ENCODE measurements around the gene PRKCD. TPM values are rescaled to one million over a fixed set of nuclear protein-coding genes. Genes with fewer than 3 reads are reported as not detected.
A peak's percentile ranks its signal among the peaks of the same experiment; 100 is the strongest.

PRKCD gene
- total RNA-seq, 4 donors from 2014 or later = 27.2 to 35.8 (median 31.4) TPM

- 73 to 80% methylated on average over 9 of the region's 9 CpGs for WGBS, 2 donors
- intact Hi-C loops (cut with DNase I; ENCODE audit: low total_unique reads) = no loop called here
- DNase-seq (ENCODE audit: low spot score in 2 of 2) = no peak
- TF ChIP-seq, protein P1, sequence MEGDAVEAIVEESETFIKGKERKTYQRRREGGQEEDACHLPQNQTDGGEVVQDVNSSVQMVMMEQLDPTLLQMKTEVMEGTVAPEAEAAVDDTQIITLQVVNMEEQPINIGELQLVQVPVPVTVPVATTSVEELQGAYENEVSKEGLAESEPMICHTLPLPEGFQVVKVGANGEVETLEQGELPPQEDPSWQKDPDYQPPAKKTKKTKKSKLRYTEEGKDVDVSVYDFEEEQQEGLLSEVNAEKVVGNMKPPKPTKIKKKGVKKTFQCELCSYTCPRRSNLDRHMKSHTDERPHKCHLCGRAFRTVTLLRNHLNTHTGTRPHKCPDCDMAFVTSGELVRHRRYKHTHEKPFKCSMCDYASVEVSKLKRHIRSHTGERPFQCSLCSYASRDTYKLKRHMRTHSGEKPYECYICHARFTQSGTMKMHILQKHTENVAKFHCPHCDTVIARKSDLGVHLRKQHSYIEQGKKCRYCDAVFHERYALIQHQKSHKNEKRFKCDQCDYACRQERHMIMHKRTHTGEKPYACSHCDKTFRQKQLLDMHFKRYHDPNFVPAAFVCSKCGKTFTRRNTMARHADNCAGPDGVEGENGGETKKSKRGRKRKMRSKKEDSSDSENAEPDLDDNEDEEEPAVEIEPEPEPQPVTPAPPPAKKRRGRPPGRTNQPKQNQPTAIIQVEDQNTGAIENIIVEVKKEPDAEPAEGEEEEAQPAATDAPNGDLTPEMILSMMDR (IDR thresholded peaks at IDR 0.05) = no peak
- no peak for TF ChIP-seq POLR2A (IDR thresholded peaks at IDR 0.05)
- no peak overlapping the region for H3K4me3 ChIP-seq (ENCODE audit: low read depth, poor library complexity, severe bottlenecking)
Measured at GRCh38 chr3:53159156-53160060, 1.6 kb upstream of the PRKCD start.

DNA sequence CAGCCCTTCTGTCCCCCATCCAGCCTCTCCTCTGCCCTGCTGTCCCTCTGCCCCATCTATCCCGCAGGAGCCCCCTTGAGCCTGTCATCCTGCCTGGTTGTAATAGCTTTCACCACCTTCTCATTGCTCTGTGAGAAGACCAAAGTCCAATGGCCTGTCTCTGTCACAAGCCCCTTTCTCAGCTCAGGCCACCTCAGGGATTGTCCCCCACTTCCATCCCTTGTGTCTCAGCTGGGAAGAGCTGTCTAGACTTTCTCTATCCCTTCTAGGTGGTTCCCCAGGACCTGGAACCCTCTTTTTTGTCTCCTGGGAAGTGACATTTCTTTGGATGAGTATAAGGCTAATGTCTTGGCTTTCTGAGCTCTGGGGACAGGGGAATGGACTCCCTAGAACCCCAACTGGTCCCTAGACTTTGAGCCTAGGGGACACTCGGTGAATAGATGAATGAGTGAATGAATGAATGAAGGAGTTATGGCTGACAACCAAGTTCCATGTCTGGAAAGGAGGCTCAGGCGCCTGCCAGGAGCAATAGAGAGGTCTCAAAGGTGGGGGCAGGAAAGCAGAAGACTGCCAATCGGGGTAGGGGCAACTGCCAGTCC lies 849 bp upstream of the PRKCD start:
- TF ChIP-seq, protein P1 (IDR thresholded peaks at IDR 0.05) = no peak
- no peak for TF ChIP-seq POLR2A (IDR thresholded peaks at IDR 0.05)
- H3K4me3 ChIP-seq (ENCODE audit: low read depth, poor library complexity, severe bottlenecking) = no peak overlapping the region
- 36 to 38% methylated on average over 4 of the region's 4 CpGs for WGBS, 2 donors
- no peak for DNase-seq (ENCODE audit: low spot score in 2 of 2)
- intact Hi-C loops (cut with DNase I; ENCODE audit: low total_unique reads) = no loop called here

DNA sequence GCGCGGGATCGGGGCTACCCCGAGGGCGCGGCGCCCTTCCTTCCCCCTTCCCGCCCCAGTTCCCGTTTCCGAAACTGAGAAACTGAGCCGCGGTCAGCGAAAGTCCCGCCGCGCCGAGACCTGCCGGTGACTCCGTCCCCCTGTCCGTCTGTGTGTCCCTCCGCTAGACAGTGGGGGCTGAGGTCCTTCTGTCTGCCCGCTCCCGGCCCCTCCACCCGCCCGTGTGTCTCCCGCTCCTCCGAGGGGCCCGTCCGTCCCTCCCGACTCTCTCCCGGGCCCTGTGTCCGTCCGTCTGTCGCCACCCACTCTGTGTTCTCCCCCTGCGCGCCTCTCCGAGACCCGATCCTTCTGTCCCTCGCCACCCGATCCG lies 426 bp downstream of the PRKCD start:
- TF ChIP-seq, protein P1 (IDR thresholded peaks at IDR 0.05) = no peak
- no peak for DNase-seq (ENCODE audit: low spot score in 2 of 2)
- H3K4me3 ChIP-seq (ENCODE audit: low read depth, poor library complexity, severe bottlenecking) = peak overlapping the region; percentile 87
- 0 to 1% methylated on average over 27 to 41 of the region's 41 CpGs for WGBS, 2 donors
- intact Hi-C loops (cut with DNase I; ENCODE audit: low total_unique reads) = no loop called here

DNA sequence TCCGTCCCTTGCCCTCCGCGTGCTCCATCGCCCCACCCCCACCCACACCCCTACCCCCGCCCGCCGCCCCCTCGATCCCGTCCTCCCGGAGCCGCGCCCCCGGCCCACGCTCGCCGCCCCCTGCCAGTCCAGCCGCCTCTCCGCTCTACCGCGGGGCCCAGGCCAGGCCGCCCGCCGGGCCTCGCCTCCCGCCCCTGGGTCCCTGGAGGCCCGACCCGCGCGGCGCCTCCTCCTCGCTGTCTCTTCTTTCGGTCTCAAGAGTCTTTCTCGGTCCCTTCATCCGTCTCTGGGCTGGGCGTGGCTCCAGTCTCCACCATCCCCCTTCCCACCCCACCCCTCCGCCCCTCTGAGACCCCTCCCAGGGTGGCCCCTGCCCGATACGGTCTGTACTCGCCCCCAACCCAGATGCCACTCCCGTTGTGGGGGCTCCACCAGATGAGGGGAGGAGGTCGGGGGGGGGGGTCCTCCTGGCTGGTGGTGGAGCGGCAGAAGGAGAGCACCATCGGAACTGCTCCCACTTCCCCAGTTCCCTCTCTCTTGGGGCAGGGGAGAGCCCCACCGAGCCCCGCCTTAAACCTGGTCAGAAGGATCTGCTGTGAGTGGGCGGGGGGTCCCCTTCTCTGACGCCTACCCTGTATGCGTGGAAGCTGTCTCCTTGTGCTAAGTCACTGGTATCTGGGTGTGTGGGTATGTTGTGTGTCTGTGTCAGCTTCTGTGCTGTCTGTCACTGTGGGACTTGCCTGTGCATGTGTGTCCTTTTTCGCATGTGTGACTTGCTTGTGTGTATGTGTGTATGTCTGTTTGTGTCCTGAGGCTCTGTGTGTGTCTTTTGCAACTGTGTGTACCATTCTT lies 1.0 kb downstream of the PRKCD start:
- 6 to 13% methylated on average over 36 to 44 of the region's 49 CpGs for WGBS, 2 donors
- DNase-seq (ENCODE audit: low spot score in 2 of 2) = no peak
- H3K4me3 ChIP-seq (ENCODE audit: low read depth, poor library complexity, severe bottlenecking) = peak overlapping the region; percentile 87
- intact Hi-C loops (cut with DNase I; ENCODE audit: low total_unique reads) = no loop called here
- TF ChIP-seq POLR2A (IDR thresholded peaks at IDR 0.05) = no peak
- TF ChIP-seq, protein P1 (IDR thresholded peaks at IDR 0.05) = no peak

DNA sequence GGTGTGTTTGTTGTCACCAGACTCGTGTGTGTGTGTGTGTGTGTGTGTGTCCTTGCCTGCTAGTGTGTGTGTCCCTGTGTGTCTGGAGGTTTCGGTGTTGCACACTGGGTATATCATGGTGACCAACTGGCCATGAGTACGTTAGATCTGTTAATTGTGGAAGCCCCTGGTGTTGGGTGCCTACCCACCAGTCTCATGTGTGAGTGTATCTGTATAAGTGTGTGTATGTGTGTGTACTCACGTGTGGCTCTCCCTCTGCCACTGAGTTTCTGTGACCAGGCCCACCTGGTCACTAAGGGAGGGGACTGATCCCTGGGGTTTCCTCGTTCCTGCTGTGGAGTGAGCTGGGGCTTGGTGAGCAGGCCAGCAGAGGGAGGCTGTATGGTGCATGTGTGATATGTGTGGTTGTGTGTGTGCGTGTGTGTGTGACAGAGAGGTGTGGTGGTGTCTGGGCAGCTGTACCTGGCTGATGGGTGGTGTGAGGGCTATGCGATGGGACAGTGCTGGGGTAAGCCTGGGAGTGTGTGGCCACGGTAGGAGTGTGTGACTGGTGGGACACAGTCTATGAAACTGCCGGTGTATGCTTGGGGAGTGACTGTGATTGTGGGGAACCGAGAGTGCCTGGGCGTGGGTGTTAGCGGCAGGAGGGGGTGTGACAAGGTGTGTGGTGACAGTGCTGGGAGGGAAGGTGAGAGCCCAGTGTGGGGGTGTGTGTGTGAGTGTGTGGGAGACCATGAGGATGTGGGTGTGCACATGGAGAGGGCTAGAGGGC lies 1.8 kb downstream of the PRKCD start:
- DNase-seq (ENCODE audit: low spot score in 2 of 2) = no peak
- intact Hi-C loops (cut with DNase I; ENCODE audit: low total_unique reads) = no loop called here
- H3K4me3 ChIP-seq (ENCODE audit: low read depth, poor library complexity, severe bottlenecking) = no peak overlapping the region
- TF ChIP-seq POLR2A (IDR thresholded peaks at IDR 0.05) = no peak
- TF ChIP-seq, protein P1 (IDR thresholded peaks at IDR 0.05) = peak in 1 of 3 donors; percentile 36
- 34 to 46% methylated on average over 12 of the region's 12 CpGs for WGBS, 2 donors

All from lower leg skin (tissue), 4 donors.